HG02938 (cell line): ENCODE measurements around the gene CDH4.

Experiments used
- ATAC-seq: cut with Tn5 transposase; IDR thresholded peaks from one replicate; pipeline ENCODE4 v1.9.1; 2021; ENCODE audit warnings: mild to moderate bottlenecking, moderate library complexity; ENCODE audit not compliant: unreplicated experiment

Gene CDH4

GRCh38 chr20:61635721-61636455 lies 383.8 kb downstream of the CDH4 start:
- ATAC-seq = no peak

- ATAC-seq = no peak
Observed at GRCh38 chr20:61636531-61637116, 384.6 kb downstream of the CDH4 start.

GRCh38 chr20:61638802-61639585 lies 386.9 kb downstream of the CDH4 start:
- ATAC-seq = no peak

- no peak for ATAC-seq
Observed at GRCh38 chr20:61640131-61640870, 388.2 kb downstream of the CDH4 start.

- ATAC-seq = no peak
Observed at GRCh38 chr20:61640871-61641245, 388.8 kb downstream of the CDH4 start.

- no peak for ATAC-seq
Observed at GRCh38 chr20:61643656-61644377, 391.8 kb downstream of the CDH4 start.

GRCh38 chr20:61644378-61645076 lies 392.5 kb downstream of the CDH4 start:
- ATAC-seq = no peak

- no peak for ATAC-seq
Observed at GRCh38 chr20:61645732-61646131, 393.7 kb downstream of the CDH4 start.

GRCh38 chr20:61646453-61646852 lies 394.4 kb downstream of the CDH4 start:
- ATAC-seq = no peak

GRCh38 chr20:61646986-61647385 lies 394.9 kb downstream of the CDH4 start:
- ATAC-seq = no peak

GRCh38 chr20:61647702-61648101 lies 395.6 kb downstream of the CDH4 start:
- ATAC-seq = no peak

- ATAC-seq = no peak
Observed at GRCh38 chr20:61649105-61649859, 397.2 kb downstream of the CDH4 start.

GRCh38 chr20:61649860-61650162 lies 397.8 kb downstream of the CDH4 start:
- no peak for ATAC-seq

GRCh38 chr20:61650912-61651733 lies 399.1 kb downstream of the CDH4 start:
- ATAC-seq = no peak

- no peak for ATAC-seq
Observed at GRCh38 chr20:61652146-61652545, 400.1 kb downstream of the CDH4 start.

GRCh38 chr20:61654726-61655125 lies 402.7 kb downstream of the CDH4 start:
- no peak for ATAC-seq

GRCh38 chr20:61655591-61655990 lies 403.5 kb downstream of the CDH4 start:
- ATAC-seq = no peak

GRCh38 chr20:61656198-61656597 lies 404.1 kb downstream of the CDH4 start:
- no peak for ATAC-seq
